Muscle of leg (tissue), 11 donors: Measurements from ENCODE around the gene MRPS18B. TPM values are rescaled to one million over a fixed set of nuclear protein-coding genes. Genes with fewer than 3 reads are reported as not detected.
"Not testable (repeated sequence)": the region's sequence is repeated elsewhere in the genome, so short reads cannot be mapped to it uniquely, and the experiment has no call there.

Experiments used
- DNase-seq: peaks from one replicate; pipeline ENCODE4 v3.0.0; 2013
- H3K27ac ChIP-seq: one replicate; pipeline ENCODE4 v1.5.1; 2013; ENCODE audit warnings: mild to moderate bottlenecking, low read length, control low read depth
- H3K27me3 ChIP-seq: one replicate; pipeline ENCODE4 v1.6.1; 2013; ENCODE audit warnings: low read length; ENCODE audit not compliant: control insufficient read depth, insufficient read depth
- H3K36me3 ChIP-seq: one replicate; pipeline ENCODE4 v1.6.1; 2013; ENCODE audit warnings: low read length; ENCODE audit not compliant: control insufficient read depth, insufficient read depth
- H3K4me1 ChIP-seq: one replicate; pipeline ENCODE4 v1.6.1; 2013; ENCODE audit warnings: low read length; ENCODE audit not compliant: control insufficient read depth, insufficient read depth
- H3K4me3 ChIP-seq: one replicate; pipeline ENCODE4 v1.5.1; 2013; ENCODE audit warnings: low read length, control low read depth
- H3K9me3 ChIP-seq: replicated peaks from 2 replicates; pipeline ENCODE4 v1.6.1; 2013; ENCODE audit warnings: low read depth, low read length; ENCODE audit not compliant: control insufficient read depth
- WGBS: methylation state at CpG from one replicate; pipeline ENCODE4 v1.1.5; 2013; ENCODE audit warnings: missing lambda C conversion rate; ENCODE audit not compliant: insufficient coverage; 5-methylcytosine and 5-hydroxymethylcytosine counted together
- polyA plus RNA-seq, 8 donors: library from polyadenylated mRNA; unstranded; fragments of 120-200 nt; gene quantifications; one replicate each; pipeline versions ENCODE4 v1.2.1 to v1.2.3, GENCODE V29; 2013; ENCODE audit warnings: inconsistent platforms in 1 of 8, low replicate concordance in 1 of 8; ENCODE audit not compliant: insufficient read length in 8 of 8, insufficient read depth in 1 of 8
- total RNA-seq: library from RNA; stranded (reverse); fragments of 120-200 nt; gene quantifications from one replicate; pipeline ENCODE4 v1.2.4, GENCODE V29; 2013

The MRPS18B gene
- total and polyA plus RNA-seq, 9 donors, result 49.6 to 64.4 (median 57.7) TPM

DNA sequence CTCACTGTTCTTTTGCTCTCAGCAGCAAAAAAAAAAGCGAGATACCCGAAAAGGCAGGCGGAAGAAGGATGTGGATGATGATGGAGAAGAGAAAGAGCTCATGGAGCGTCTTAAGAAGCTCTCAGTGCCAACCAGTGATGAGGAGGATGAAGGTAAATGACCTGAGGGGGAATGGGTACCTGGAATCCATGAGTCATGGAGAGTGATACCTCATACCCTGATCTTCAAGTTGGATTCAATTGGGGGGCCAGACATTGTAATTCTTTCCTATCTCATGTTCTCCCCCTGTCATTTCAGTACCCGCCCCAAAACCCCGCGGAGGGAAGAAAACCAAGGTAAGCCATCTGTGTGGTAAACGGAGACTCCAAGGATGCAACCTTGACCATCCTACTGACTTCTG lies 39.6 kb upstream of the MRPS18B start:
- H3K4me3 ChIP-seq, result no peak overlapping the region
- no peaks in the 10 kb centered on the region for H3K4me1 ChIP-seq
- DNase-seq, result no peak
- no peak overlapping the region for H3K27ac ChIP-seq
- H3K9me3 ChIP-seq, result no peaks in the 10 kb centered on the region
- peaks cover 66% of the 10 kb centered on the region for H3K36me3 ChIP-seq
- no peaks in the 10 kb centered on the region for H3K27me3 ChIP-seq
- WGBS, result 93% methylated on average over 4 of the region's 8 CpGs

GRCh38 chr6:30583921-30584320 lies 33.7 kb upstream of the MRPS18B start:
- no peak overlapping the region for H3K27ac ChIP-seq
- peaks cover 85% of the 10 kb centered on the region for H3K36me3 ChIP-seq
- no peaks in the 10 kb centered on the region for H3K4me1 ChIP-seq
- no peak overlapping the region for H3K4me3 ChIP-seq
- H3K27me3 ChIP-seq, result no peaks in the 10 kb centered on the region
- H3K9me3 ChIP-seq, result no peaks in the 10 kb centered on the region
- DNase-seq, result no peak
- WGBS, result 94% methylated on average over 5 of the region's 5 CpGs

DNA sequence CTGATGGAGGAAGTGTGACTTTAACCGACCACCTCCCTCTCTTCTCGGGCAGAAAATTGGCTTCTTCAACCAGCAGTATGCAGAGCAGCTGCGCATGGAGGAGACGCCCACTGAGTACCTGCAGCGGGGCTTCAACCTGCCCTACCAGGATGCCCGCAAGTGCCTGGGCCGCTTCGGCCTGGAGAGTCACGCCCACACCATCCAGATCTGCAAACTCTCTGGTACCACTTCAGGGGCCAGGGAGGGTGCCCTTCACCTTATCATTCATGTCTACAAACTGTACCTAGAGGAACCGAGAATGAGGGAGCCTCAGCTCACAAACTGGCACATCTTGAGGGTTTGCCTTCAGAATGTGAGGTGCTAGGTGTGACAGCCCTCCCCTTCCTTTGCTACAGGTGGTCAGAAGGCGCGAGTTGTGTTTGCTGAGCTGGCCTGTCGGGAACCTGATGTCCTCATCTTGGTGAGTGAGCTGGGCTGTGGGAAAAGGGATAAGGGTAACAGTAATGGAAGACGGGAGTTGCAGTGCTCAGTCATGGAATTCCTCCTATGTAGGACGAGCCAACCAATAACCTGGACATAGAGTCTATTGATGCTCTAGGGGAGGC lies 27.8 kb upstream of the MRPS18B start:
- no peaks in the 10 kb centered on the region for H3K4me1 ChIP-seq
- no peaks in the 10 kb centered on the region for H3K27me3 ChIP-seq
- H3K4me3 ChIP-seq, result no peak overlapping the region
- H3K9me3 ChIP-seq, result no peaks in the 10 kb centered on the region
- no peak overlapping the region for H3K27ac ChIP-seq
- 95% methylated on average over 11 of the region's 15 CpGs for WGBS
- DNase-seq, result no peak
- H3K36me3 ChIP-seq, result peaks cover 72% of the 10 kb centered on the region

GRCh38 chr6:30590509-30590908 lies 27.1 kb upstream of the MRPS18B start:
- H3K27ac ChIP-seq, result no peak overlapping the region
- no peaks in the 10 kb centered on the region for H3K9me3 ChIP-seq
- no peak overlapping the region for H3K4me3 ChIP-seq
- 70% methylated on average over 6 of the region's 8 CpGs for WGBS
- no peak for DNase-seq
- no peaks in the 10 kb centered on the region for H3K27me3 ChIP-seq
- no peaks in the 10 kb centered on the region for H3K4me1 ChIP-seq
- H3K36me3 ChIP-seq, result peaks cover 66% of the 10 kb centered on the region

DNA sequence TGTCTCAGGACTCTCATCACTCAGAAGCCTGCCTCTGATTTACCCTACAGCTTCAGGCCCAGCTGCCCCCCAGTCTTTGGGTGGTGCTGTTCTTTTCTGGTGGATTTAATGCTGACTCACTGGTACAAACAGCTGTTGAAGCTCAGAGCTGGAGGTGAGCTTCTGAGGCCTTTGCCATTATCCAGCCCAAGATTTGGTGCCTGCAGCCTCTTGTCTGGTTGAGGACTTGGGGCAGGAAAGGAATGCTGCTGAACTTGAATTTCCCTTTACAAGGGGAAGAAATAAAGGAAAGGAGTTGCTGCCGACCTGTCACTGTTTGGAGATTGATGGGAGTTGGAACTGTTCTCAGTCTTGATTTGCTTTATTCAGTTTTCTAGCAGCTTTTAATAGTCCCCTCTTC lies 26.6 kb upstream of the MRPS18B start:
- no peak overlapping the region for H3K27ac ChIP-seq
- no peak overlapping the region for H3K4me3 ChIP-seq
- H3K9me3 ChIP-seq, result no peaks in the 10 kb centered on the region
- WGBS, result no CpG with 5 or more reads among the region's 1 CpG
- no peaks in the 10 kb centered on the region for H3K4me1 ChIP-seq
- DNase-seq, result no peak
- peaks cover 61% of the 10 kb centered on the region for H3K36me3 ChIP-seq
- no peaks in the 10 kb centered on the region for H3K27me3 ChIP-seq

GRCh38 chr6:30592287-30592686 lies 25.4 kb upstream of the MRPS18B start:
- peaks cover 48% of the 10 kb centered on the region for H3K36me3 ChIP-seq
- no peak overlapping the region for H3K27ac ChIP-seq
- DNase-seq, result no peak
- H3K9me3 ChIP-seq, result no peaks in the 10 kb centered on the region
- no peaks in the 10 kb centered on the region for H3K4me1 ChIP-seq
- no peak overlapping the region for H3K4me3 ChIP-seq
- no peaks in the 10 kb centered on the region for H3K27me3 ChIP-seq
- WGBS, result no CpG with 5 or more reads among the region's 1 CpG

- peaks cover 31% of the 10 kb centered on the region for H3K36me3 ChIP-seq
- DNase-seq, result peak; percentile 82
- 0% methylated on average over 1 of the region's 15 CpGs for WGBS
Observed at GRCh38 chr6:30597315-30598144, 20.1 kb upstream of the MRPS18B start.

DNA sequence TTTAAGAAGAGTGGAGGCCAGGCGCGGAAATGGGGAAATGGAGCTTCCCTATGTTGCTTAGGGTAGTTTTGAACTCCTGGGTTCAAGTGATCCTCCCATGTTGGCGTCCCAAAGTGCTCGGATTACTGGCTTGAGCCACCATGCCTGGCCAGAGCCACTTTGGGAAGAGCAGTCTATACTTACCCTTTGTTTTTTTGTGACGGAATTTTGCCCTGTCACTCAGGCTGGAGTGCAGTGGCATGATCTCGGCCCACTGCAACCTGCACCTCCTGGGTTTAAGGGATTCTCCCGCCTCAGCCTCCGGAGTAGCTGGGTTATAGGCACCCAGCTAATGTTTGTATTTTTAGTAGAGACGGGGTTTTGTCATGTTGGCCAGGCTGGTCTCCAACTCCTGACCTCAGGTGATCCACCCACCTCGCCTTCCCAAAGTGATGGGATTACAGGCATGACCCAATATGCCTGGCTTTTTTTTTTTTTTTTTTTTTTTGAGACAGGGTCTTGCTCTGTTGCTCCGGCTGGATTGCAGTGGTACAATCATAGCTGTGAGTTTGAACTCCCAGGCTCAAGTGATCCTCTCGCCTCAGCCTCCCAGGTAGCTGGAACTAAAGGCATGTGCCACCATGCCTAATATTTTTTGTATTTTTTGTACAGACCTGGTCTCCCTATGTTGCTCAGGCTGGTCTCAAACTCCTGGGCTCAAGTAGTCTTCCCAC lies 18.6 kb upstream of the MRPS18B start:
- Histone ChIP-seq H3K27me3 (no peaks in the 10 kb centered on the region), H3K36me3 (peaks cover 38% of the 10 kb centered on the region), H3K27ac (no peak overlapping the region), H3K4me3 (no peak overlapping the region), H3K4me1 (no peaks in the 10 kb centered on the region), H3K9me3 (no peaks in the 10 kb centered on the region)
- DNase-seq, result no peak
- 83% methylated on average over 8 of the region's 12 CpGs for WGBS

More at GRCh38 chr6:30597315-30598144, 20.1 kb upstream of the MRPS18B start:
- H3K27ac ChIP-seq, H3K4me1 ChIP-seq, H3K27me3 ChIP-seq, H3K9me3 ChIP-seq, H3K4me3 ChIP-seq: not testable (repeated sequence)

DNA sequence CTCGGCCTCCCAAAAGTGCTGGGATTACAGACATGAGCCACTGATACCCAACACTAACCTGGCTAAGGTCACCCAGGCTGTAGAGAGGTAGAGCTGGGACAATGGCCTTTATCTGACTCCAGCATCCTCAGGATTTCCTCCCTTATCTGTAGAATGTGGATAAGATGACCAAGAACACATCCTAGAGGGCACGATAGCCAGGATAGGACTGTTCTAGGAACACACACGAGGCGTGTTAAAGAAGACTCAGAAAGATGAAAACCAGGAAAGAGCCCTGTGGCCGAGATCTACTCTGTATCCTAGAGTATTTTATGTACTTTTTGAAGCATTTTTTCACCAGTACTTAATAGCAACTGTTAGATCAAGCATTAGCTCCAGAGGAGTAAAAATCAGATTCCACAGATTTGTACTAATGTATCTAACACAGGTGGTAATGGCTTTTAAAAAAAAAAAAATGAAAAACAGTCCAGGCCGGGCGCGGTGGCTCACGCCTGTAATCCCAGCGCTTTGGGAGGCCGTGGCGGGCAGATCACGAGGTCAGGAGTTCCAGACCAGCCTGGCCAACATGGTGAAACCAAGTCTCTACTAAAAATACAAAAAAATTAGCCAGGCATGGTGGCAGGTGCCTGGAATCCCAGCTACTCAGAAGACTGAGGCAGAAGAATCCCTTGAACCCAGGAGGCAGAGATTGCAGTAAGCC lies 17.9 kb upstream of the MRPS18B start:
- no peaks in the 10 kb centered on the region for H3K27me3 ChIP-seq
- H3K4me1 ChIP-seq, result no peaks in the 10 kb centered on the region
- no peak for DNase-seq
- WGBS, result 98% methylated on average over 11 of the region's 13 CpGs
- peaks cover 45% of the 10 kb centered on the region for H3K36me3 ChIP-seq
- H3K4me3 ChIP-seq, result no peak overlapping the region
- H3K27ac ChIP-seq, result no peak overlapping the region
- no peaks in the 10 kb centered on the region for H3K9me3 ChIP-seq
